ENCODE results near the gene NDUFA8. TPM values are rescaled to one million over a fixed set of nuclear protein-coding genes. Genes with fewer than 3 reads are reported as not detected.

The NDUFA8 gene
- total RNA-seq, 1 experiment from 2014 or later, result 55.5 TPM

DNA sequence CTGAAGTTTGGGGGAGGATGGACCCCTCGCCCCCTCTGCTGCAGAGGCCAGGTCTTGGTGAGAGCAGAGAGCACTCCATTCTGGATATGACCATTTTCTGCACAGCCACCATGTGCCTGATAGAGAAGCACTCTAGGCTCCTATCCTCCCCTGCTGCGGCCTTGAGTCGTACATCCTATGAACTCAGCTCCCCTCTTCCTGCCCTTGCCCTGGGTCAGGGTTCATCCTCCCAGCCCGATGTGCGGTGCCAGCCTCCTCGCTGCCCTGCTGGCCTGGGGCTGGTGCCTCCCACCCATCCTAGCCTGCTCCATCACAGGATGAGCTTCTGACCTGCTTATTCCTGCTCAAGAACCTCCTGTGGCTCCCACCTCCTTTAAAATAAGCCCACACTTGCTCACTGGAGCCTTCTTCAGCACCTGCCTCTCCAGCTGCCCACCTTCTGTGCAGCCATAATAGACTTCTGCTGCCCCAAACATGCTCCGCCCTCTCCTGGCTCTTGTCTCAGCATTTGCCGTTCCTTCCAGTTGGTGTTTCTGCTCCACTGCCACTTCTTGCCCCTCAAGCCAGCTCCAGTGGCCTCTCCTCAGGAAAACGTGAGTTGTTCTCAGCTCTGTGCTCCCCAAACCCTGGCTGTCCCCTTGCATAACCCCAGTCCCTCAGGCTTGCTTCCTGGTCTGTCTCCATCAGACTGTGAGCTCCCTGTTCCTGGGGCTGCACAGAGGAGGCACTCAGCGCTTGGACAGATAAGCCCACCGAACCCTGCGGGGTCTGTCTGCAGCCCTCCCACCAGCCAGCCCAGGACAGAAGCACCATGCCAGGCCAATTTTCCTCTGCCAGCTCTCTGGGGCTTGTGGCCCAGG is 44.2 kb downstream of the NDUFA8 start:
- in situ Hi-C loops (cut with HindIII; ENCODE audit: low pct_unique_long_range_greater_than_20kb, low sequenced_read_pairs) (no loop called here), intact Hi-C loops (cut with micrococcal nuclease; ENCODE audit: unreplicated experiment) (no loop called here)
- Histone ChIP-seq H3K9me3 (ENCODE audit: control insufficient read depth, insufficient read depth, low read depth, low read length) (no peaks in the 10 kb centered on the region), H3K36me3 (ENCODE audit: control insufficient read depth, insufficient read depth, low read length) (no peaks in the 10 kb centered on the region), H3K27ac (ENCODE audit: low read length) (no peak overlapping the region), H3K4me1 (ENCODE audit: control insufficient read depth, insufficient read depth, low read length) (no peaks in the 10 kb centered on the region), H3K4me3 (ENCODE audit: low read depth in 2 of 2, low read length in 2 of 2) (no peak overlapping the region), H3K27me3 (ENCODE audit: control insufficient read depth, insufficient read depth, low read length) (no peaks in the 10 kb centered on the region)
- ChIA-PET POLR2A (interaction anchor here (0.6 to 0.9 kb wide), 2 partner anchors 18 to 1399 kb away, joined by 3 to 5 read pairs; no protein-coding TSS in a partner anchor), CTCF (interaction anchor here (0.6 kb wide), 1 partner anchor 8 kb away, joined by 3 read pairs; no protein-coding TSS in a partner anchor)
- no peak for DNase-seq (ENCODE audit: low read depth, low spot score)
- TF ChIP-seq, protein P1, sequence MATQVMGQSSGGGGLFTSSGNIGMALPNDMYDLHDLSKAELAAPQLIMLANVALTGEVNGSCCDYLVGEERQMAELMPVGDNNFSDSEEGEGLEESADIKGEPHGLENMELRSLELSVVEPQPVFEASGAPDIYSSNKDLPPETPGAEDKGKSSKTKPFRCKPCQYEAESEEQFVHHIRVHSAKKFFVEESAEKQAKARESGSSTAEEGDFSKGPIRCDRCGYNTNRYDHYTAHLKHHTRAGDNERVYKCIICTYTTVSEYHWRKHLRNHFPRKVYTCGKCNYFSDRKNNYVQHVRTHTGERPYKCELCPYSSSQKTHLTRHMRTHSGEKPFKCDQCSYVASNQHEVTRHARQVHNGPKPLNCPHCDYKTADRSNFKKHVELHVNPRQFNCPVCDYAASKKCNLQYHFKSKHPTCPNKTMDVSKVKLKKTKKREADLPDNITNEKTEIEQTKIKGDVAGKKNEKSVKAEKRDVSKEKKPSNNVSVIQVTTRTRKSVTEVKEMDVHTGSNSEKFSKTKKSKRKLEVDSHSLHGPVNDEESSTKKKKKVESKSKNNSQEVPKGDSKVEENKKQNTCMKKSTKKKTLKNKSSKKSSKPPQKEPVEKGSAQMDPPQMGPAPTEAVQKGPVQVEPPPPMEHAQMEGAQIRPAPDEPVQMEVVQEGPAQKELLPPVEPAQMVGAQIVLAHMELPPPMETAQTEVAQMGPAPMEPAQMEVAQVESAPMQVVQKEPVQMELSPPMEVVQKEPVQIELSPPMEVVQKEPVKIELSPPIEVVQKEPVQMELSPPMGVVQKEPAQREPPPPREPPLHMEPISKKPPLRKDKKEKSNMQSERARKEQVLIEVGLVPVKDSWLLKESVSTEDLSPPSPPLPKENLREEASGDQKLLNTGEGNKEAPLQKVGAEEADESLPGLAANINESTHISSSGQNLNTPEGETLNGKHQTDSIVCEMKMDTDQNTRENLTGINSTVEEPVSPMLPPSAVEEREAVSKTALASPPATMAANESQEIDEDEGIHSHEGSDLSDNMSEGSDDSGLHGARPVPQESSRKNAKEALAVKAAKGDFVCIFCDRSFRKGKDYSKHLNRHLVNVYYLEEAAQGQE (IDR thresholded peaks at IDR 0.05; ENCODE audit: insufficient read depth in 1 of 2, low read depth in 2 of 2, low read length in 1 of 2), result no peak
- TF ChIP-seq POLR2AphosphoS5 (IDR thresholded peaks at IDR 0.05; ENCODE audit: low read depth, low read length), result no peak
- TF ChIP-seq, protein P2, sequence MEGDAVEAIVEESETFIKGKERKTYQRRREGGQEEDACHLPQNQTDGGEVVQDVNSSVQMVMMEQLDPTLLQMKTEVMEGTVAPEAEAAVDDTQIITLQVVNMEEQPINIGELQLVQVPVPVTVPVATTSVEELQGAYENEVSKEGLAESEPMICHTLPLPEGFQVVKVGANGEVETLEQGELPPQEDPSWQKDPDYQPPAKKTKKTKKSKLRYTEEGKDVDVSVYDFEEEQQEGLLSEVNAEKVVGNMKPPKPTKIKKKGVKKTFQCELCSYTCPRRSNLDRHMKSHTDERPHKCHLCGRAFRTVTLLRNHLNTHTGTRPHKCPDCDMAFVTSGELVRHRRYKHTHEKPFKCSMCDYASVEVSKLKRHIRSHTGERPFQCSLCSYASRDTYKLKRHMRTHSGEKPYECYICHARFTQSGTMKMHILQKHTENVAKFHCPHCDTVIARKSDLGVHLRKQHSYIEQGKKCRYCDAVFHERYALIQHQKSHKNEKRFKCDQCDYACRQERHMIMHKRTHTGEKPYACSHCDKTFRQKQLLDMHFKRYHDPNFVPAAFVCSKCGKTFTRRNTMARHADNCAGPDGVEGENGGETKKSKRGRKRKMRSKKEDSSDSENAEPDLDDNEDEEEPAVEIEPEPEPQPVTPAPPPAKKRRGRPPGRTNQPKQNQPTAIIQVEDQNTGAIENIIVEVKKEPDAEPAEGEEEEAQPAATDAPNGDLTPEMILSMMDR (IDR thresholded peaks at IDR 0.05), result no peak
- BruUV-seq (replicated peaks), result no TSS peak
- ATAC-seq, result no peak

DNA sequence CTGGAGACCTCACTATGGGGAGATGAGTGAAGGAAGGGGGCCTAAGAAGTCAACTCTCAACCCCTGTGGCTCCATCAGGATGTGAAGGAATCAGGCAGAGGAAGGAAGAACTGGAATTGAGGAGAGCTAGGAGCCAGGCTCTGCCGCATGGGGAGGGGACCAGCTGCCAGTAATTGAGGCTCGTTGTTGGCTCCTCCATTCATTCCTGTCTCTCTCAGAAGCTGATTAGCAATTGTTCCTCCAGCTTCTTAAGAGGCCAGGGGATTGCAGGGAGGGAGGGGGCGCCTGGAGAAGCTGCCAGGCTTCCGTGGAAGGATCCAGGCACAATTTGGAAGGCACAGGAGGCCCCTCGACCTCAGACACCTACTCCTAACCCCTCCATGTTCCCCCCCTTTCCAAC is 46.0 kb downstream of the NDUFA8 start:
- in situ Hi-C loops (cut with HindIII; ENCODE audit: low pct_unique_long_range_greater_than_20kb, low sequenced_read_pairs) (no loop called here), intact Hi-C loops (cut with micrococcal nuclease; ENCODE audit: unreplicated experiment) (no loop called here)
- ChIA-PET CTCF (no interaction called here), POLR2A (no interaction called here)
- Histone ChIP-seq H3K4me3 (ENCODE audit: low read depth in 2 of 2, low read length in 2 of 2) (no peak overlapping the region), H3K36me3 (ENCODE audit: control insufficient read depth, insufficient read depth, low read length) (no peaks in the 10 kb centered on the region), H3K9me3 (ENCODE audit: control insufficient read depth, insufficient read depth, low read depth, low read length) (no peaks in the 10 kb centered on the region), H3K27me3 (ENCODE audit: control insufficient read depth, insufficient read depth, low read length) (no peaks in the 10 kb centered on the region), H3K27ac (ENCODE audit: low read length) (no peak overlapping the region), H3K4me1 (ENCODE audit: control insufficient read depth, insufficient read depth, low read length) (no peaks in the 10 kb centered on the region)
- TF ChIP-seq, protein P1 (IDR thresholded peaks at IDR 0.05; ENCODE audit: insufficient read depth in 1 of 2, low read depth in 2 of 2, low read length in 1 of 2), result no peak
- TF ChIP-seq, protein P2 (IDR thresholded peaks at IDR 0.05), result no peak
- TF ChIP-seq SIN3A (IDR thresholded peaks at IDR 0.05; ENCODE audit: borderline replicate concordance, insufficient read depth, low read depth, low read length), result no peak
- TF ChIP-seq TCF7L2 (IDR thresholded peaks at IDR 0.05; ENCODE audit: low read depth, low read length), result no peak
- no peak for TF ChIP-seq POLR2AphosphoS5 (IDR thresholded peaks at IDR 0.05; ENCODE audit: low read depth, low read length)
- ATAC-seq (no peak), DNase-seq (ENCODE audit: low read depth, low spot score) (no peak)
- no TSS peak for BruUV-seq (replicated peaks)

Data from Panc1 (cell line).